ENCODE measurements around the gene CCDC148.
A peak's percentile ranks its signal among the peaks of the same experiment; 100 is the strongest.
"Not testable (repeated sequence)": the region's sequence is repeated elsewhere in the genome, so short reads cannot be mapped to it uniquely, and the experiment has no call there.

CCDC148 gene

GRCh38 chr2:158484892-158485556, 28.5 kb upstream of the CCDC148 start:
- DNase-seq (ENCODE audit: low spot score) (no peak), FAIRE-seq (no peak)

GRCh38 chr2:158482594-158482993, 26.0 kb upstream of the CCDC148 start:
- DNase-seq (ENCODE audit: low spot score) (peak; percentile 37), FAIRE-seq (peak; percentile 78)

GRCh38 chr2:158481116-158481515, 24.6 kb upstream of the CCDC148 start:
- no peak for FAIRE-seq
- DNase-seq (ENCODE audit: low spot score), result no peak

GRCh38 chr2:158478816-158479215, 22.3 kb upstream of the CCDC148 start:
- FAIRE-seq (no peak), DNase-seq (ENCODE audit: low spot score) (no peak)

- FAIRE-seq (no peak), DNase-seq (ENCODE audit: low spot score) (no peak)
Measured at GRCh38 chr2:158478237-158478636, 21.7 kb upstream of the CCDC148 start.

GRCh38 chr2:158477202-158477601, 20.6 kb upstream of the CCDC148 start:
- FAIRE-seq, result no peak
- no peak for DNase-seq (ENCODE audit: low spot score)

- not testable (repeated sequence) for DNase-seq (ENCODE audit: low spot score); FAIRE-seq
Measured at GRCh38 chr2:158474526-158475011, 18.0 kb upstream of the CCDC148 start.

GRCh38 chr2:158473719-158474392, 17.3 kb upstream of the CCDC148 start:
- DNase-seq (ENCODE audit: low spot score) (no peak), FAIRE-seq (no peak)

- FAIRE-seq; DNase-seq (ENCODE audit: low spot score): not testable (repeated sequence)
Measured at GRCh38 chr2:158473300-158473699, 16.7 kb upstream of the CCDC148 start.

GRCh38 chr2:158472829-158473228, 16.3 kb upstream of the CCDC148 start:
- FAIRE-seq; DNase-seq (ENCODE audit: low spot score): not testable (repeated sequence)

- FAIRE-seq (no peak), DNase-seq (ENCODE audit: low spot score) (no peak)
Measured at GRCh38 chr2:158467248-158467647, 10.7 kb upstream of the CCDC148 start.

- FAIRE-seq, result no peak
- peak; percentile 6 for DNase-seq (ENCODE audit: low spot score)
Measured at GRCh38 chr2:158464426-158465281, 8.1 kb upstream of the CCDC148 start.

GRCh38 chr2:158463496-158464095, 7.0 kb upstream of the CCDC148 start:
- FAIRE-seq (no peak), DNase-seq (ENCODE audit: low spot score) (no peak)

GRCh38 chr2:158460632-158461297, 4.2 kb upstream of the CCDC148 start:
- FAIRE-seq, result no peak
- DNase-seq (ENCODE audit: low spot score), result no peak

GRCh38 chr2:158459161-158460003, 2.8 kb upstream of the CCDC148 start:
- FAIRE-seq (no peak), DNase-seq (ENCODE audit: low spot score) (no peak)

- DNase-seq (ENCODE audit: low spot score) (no peak), FAIRE-seq (no peak)
Measured at GRCh38 chr2:158458617-158458920, 2.0 kb upstream of the CCDC148 start.

- no peak for FAIRE-seq
- peak; percentile 89 for DNase-seq (ENCODE audit: low spot score)
Measured at GRCh38 chr2:158457826-158458616, 1.5 kb upstream of the CCDC148 start.

- FAIRE-seq (no peak), DNase-seq (ENCODE audit: low spot score) (peak; percentile 52)
Measured at GRCh38 chr2:158457092-158457825, 706 bp upstream of the CCDC148 start.

GRCh38 chr2:158443606-158444005, 12.9 kb downstream of the CCDC148 start:
- DNase-seq (ENCODE audit: low spot score) (peak; percentile 36), FAIRE-seq (peak; percentile 68)

Data from RCC 7860 (cell line).